ENCODE measurements around the gene TEX54.
"Not testable (repeated sequence)": the region's sequence is repeated elsewhere in the genome, so short reads cannot be mapped to it uniquely, and the experiment has no call there.

TEX54 gene

GRCh38 chr11:62831520-62832335, 913 bp downstream of the TEX54 start, which contains the start of gene STX5:
Gene STX5, minus strand, starts transcription at chr11:62832051. Its CDS starts 808 bp downstream, at chr11:62831243.
- DNase-seq (ENCODE audit: low read depth): peak; percentile 99

GRCh38 chr11:62830904-62831519, 1.6 kb downstream of the TEX54 start:
- DNase-seq (ENCODE audit: low read depth): no peak

GRCh38 chr11:62828130-62828529, 4.5 kb downstream of the TEX54 start:
- not testable (repeated sequence) for DNase-seq (ENCODE audit: low read depth)

GRCh38 chr11:62823677-62824076, 9.0 kb downstream of the TEX54 start:
- DNase-seq (ENCODE audit: low read depth): no peak

GRCh38 chr11:62817129-62817528, 15.5 kb downstream of the TEX54 start:
- no peak for DNase-seq (ENCODE audit: low read depth)

GRCh38 chr11:62816557-62816956, 16.1 kb downstream of the TEX54 start:
- DNase-seq (ENCODE audit: low read depth): no peak

- no peak for DNase-seq (ENCODE audit: low read depth)
These were observed 21.0 kb downstream of the TEX54 start for GRCh38 chr11:62811659-62812058.

GRCh38 chr11:62810748-62811147, 21.9 kb downstream of the TEX54 start:
- no peak for DNase-seq (ENCODE audit: low read depth)

GRCh38 chr11:62806611-62807121, 26.0 kb downstream of the TEX54 start:
- DNase-seq (ENCODE audit: low read depth): no peak

- no peak for DNase-seq (ENCODE audit: low read depth)
These were observed 26.6 kb downstream of the TEX54 start for GRCh38 chr11:62805961-62806441.

- DNase-seq (ENCODE audit: low read depth): peak; percentile 93
These were observed 27.4 kb downstream of the TEX54 start, which contains the start of gene NXF1 for GRCh38 chr11:62805076-62805892. Gene NXF1, minus strand, starts transcription at chr11:62805440. Its CDS starts 84 bp downstream, at chr11:62805356.

GRCh38 chr11:62804310-62805075, 28.1 kb downstream of the TEX54 start:
- DNase-seq (ENCODE audit: low read depth): no peak

GRCh38 chr11:62801071-62801470, 31.6 kb downstream of the TEX54 start:
- DNase-seq (ENCODE audit: low read depth): no peak

- no peak for DNase-seq (ENCODE audit: low read depth)
These were observed 33.2 kb downstream of the TEX54 start for GRCh38 chr11:62799486-62799885.

- DNase-seq (ENCODE audit: low read depth): no peak
These were observed 36.4 kb downstream of the TEX54 start for GRCh38 chr11:62796281-62796680.

GRCh38 chr11:62794201-62794775, 38.4 kb downstream of the TEX54 start:
- no peak for DNase-seq (ENCODE audit: low read depth)

GRCh38 chr11:62792202-62792575, 40.5 kb downstream of the TEX54 start:
- DNase-seq (ENCODE audit: low read depth): no peak

GRCh38 chr11:62791501-62792201, 41.0 kb downstream of the TEX54 start, which contains the start of gene TMEM223:
Gene TMEM223, minus strand, starts transcription at chr11:62792006. Its CDS starts 12 bp downstream, at chr11:62791994.
- DNase-seq (ENCODE audit: low read depth): peak; percentile 88

GRCh38 chr11:62789576-62789975, 43.1 kb downstream of the TEX54 start:
- no peak for DNase-seq (ENCODE audit: low read depth)

- no peak for DNase-seq (ENCODE audit: low read depth)
These were observed 43.6 kb downstream of the TEX54 start for GRCh38 chr11:62788991-62789390.

Measured in activated T-helper 9 cell treated with anti-CD3 and anti-CD28 coated beads, Interleukin-2, amount 50 U/mL, for 16 hours (primary cell).